ENCODE results near the gene KCNC3.

The KCNC3 gene

DNA sequence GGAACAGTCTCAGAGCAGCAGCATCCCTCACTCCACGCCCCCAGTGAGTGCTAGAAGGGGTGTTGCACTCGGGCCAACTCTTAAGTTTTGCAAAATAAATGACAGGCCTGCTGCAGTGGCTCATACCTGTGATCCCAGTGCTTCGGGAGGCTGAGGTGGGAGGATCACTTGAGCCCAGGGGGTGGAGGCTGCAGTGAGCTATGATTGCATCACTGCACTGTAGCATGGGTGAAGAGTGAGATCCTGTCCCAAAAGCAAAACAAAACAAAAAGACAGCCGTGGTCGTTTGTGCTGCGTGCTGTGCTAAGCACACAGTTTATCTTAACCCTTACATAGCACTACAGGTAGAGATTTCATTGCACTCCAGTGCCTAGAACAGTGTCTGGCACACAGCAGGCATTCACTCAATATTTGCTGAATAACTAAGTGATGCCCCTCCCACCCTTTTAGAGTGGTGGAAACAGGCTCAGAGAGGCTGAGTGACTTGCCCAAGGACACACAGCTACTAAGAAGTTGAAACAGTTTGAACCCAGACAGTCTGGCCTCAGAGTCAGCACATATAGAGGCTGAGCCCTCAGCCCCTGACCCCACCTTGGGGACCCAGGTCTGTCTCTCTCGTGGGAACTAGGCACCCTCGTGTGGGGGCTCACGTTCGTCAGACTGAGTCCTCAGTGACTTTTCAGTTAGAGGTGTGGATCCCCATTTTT lies 18.3 kb downstream of the KCNC3 start:
- H3K27ac ChIP-seq = peak overlapping the region; percentile 52
- TF ChIP-seq ZFX (IDR thresholded peaks at IDR 0.05; ENCODE audit: borderline replicate concordance) = no peak
- no peak for TF ChIP-seq CTCF (IDR thresholded peaks at IDR 0.05)

GRCh38 chr19:50309396-50310125 lies 19.6 kb downstream of the KCNC3 start:
- H3K27ac ChIP-seq = no peak overlapping the region
- TF ChIP-seq ZFX (IDR thresholded peaks at IDR 0.05; ENCODE audit: borderline replicate concordance) = no peak
- TF ChIP-seq CTCF (IDR thresholded peaks at IDR 0.05) = no peak

DNA sequence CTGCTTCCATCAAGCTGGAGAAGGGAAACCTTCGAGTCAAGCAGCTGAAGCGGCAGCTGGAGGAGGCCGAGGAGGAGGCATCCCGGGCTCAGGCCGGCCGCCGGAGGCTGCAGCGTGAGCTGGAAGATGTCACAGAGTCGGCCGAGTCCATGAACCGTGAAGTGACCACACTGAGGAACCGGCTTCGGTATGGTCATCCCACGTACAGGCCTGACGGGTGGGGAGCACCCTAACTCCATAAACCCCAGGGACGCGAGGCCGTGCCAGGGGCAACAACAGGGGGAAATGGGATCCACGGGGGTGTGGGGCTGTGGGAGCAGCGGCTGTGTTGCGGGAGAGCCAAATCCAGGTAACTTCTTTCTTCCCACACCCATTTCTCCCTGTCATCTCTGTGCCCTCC lies 20.2 kb downstream of the KCNC3 start:
- TF ChIP-seq CTCF (IDR thresholded peaks at IDR 0.05) (no peak), ZFX (IDR thresholded peaks at IDR 0.05; ENCODE audit: borderline replicate concordance) (no peak)
- no peak overlapping the region for H3K27ac ChIP-seq

GRCh38 chr19:50303558-50303957 lies 25.6 kb downstream of the KCNC3 start:
- H3K27ac ChIP-seq = no peak overlapping the region
- TF ChIP-seq ZFX (IDR thresholded peaks at IDR 0.05; ENCODE audit: borderline replicate concordance) (no peak), CTCF (IDR thresholded peaks at IDR 0.05) (no peak)

GRCh38 chr19:50301607-50301971 lies 27.6 kb downstream of the KCNC3 start:
- H3K27ac ChIP-seq = no peak overlapping the region

DNA sequence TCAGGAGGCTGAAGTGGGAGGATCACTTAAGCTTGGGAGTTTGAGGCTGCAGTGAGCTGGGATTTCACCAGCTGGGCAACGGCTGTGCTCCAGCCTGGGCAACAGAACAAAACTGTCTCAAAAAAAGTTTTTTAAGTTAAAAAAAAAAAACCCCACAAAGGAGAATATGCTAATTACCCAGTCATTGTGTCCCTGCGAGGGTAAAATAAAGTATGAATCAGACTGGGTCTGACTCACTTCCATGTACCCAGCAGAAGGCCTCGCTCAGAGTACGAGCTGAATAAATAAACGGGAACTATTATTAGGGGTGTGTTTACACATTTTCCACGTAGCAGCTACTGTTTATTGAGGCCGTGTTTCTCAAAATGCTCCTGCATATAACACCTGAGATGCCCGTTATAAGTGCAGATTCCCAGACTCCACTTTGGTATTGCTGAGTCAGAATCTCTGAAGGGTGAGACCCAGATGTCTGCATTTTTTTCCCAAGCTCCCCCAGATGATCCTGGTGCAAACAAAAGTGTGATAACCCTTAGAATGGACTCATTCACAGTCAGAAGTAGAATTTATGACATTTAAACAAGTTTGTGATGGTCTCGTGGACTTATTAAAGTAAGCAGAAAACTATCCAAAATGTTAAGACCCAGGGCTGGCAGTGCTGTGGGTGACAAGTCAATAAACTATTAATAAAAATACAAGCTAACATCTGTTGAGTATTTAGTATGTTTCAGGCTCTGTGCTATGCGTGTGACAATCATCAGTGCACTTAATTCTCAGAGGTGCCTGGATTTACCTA lies 28.2 kb downstream of the KCNC3 start:
- no peak overlapping the region for H3K27ac ChIP-seq
- TF ChIP-seq CTCF (IDR thresholded peaks at IDR 0.05) (no peak), ZFX (IDR thresholded peaks at IDR 0.05; ENCODE audit: borderline replicate concordance) (no peak)

More at GRCh38 chr19:50301607-50301971, 27.6 kb downstream of the KCNC3 start:
- TF ChIP-seq ZFX (IDR thresholded peaks at IDR 0.05; ENCODE audit: borderline replicate concordance) (no peak), CTCF (IDR thresholded peaks at IDR 0.05) (no peak)
